HTR-8/SVneo (cell line): Measurements from ENCODE around the gene LAMA1.

Experiments
- DNase-seq: peaks from one replicate; pipeline ENCODE4 v3.0.0; 2011; ENCODE audit warnings: low spot score, mixed read lengths; ENCODE audit not compliant: insufficient read length
- FAIRE-seq: peaks from 2 replicates; lab custom pipeline; 2011; peaks lifted over from hg19 to GRCh38; lab: Jason Lieb, UNC

Gene LAMA1

DNA sequence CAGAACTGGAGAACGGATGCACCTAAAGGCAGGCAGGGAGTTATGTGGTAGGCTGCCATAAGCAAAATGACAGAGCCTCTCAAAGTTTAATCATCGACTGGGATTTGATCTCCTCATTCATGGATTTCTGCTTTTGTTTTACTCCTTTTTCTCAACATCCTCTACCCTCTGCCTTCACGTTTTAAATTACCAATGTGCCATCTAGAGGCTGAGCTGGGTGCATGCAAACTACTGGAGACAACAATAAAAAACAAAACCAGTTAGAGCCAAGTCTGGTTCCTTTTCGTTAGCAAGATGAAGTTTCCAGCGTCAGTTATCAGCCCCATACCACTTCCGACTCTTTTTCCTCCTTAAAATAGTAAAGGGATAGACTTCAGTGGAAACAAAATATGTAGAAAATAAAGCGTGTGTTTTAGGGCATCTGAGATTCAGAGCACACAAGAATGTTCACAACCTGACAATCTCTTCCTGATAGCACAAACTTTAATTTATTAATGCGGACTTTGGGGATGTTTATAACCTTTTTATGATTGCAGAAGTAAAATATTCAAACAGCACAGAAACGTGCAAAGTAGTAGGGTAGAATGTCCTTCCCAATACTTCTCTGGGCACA, 117.0 kb downstream of the LAMA1 start:
- DNase-seq (peak; percentile 13), FAIRE-seq (no peak)

DNA sequence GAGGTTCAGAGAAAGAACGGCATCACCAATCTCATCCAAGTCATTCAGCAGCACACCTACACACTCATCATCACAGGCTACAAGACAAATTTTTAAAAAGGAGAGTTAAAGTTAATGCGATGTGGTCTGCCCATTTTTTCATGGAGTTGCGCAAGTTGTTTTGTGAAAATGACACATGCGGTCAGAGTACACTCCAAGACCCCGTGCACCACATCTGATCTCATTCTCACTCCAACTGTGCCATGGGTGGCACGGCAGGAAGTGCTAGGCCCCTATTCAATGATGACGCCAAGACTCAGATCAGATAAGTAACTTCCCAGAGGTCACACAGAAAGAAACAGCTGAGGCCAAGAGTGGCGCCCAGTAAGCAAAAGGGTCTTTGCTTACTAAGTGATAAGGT, 119.8 kb downstream of the LAMA1 start:
- DNase-seq: no peak
- FAIRE-seq: peak; percentile 36

DNA sequence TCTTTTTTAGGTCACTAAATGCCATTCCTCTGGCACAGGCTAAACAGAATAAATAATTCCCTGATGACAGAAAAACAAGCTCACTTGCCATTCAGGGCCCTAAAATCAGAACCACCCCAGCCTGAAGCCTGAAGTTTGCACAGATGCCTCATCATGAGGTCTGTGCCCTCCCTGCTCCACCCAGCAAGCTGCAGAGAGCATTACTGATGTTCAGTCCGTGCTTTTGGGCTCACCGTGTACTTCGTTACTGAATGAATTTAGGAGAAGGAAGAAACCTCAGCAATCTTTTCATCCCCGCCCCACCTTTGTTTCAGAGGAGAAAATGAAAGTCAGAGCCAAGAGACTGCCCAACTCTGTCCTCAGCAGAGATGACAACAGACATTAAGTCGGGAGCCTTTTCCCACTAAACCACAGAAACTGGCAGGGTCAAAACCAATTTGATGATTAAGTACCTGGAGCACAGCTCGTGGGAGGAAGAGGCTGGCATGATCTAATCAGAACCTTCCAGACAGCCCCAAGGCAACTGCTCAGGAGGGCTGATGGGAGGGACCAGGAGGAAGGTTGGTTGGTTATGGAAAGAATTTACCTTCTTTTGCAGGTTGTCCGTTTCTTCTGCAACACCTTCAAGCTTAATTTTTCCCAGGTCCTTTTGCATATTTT, 122.7 kb downstream of the LAMA1 start:
- DNase-seq (peak; percentile 11), FAIRE-seq (no peak)

DNA sequence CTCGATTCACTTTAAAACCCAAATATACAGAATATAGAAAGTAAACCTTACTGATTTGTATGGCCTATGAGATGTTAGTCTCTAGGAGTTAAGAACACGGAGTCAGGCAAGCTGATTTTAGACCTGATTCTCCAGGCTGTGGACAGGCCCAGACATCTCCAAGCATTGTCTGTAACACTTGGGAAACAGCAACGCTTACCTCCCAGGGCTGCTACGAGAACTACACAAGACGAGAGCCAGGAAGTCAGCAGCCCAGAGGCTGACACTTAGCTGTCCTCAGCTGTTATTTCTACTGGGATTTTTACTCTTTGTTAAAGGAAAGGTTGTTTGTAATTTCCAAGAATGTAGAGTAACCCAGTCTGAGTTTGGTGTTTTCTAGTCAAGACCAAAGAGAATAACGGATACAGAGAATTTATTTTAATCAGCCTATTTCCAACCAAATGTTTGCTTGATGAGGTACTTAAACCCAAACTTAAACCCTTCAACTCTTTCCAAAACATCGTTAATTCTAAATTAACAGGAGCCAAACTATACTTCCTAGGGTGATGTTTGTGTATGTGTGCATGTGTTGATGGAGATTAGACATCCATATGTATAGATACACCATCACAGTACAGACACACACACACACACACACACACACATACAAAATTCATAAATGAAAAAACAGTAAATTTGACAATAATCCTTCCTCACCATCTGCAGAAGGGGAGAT, 123.4 kb downstream of the LAMA1 start:
- FAIRE-seq (no peak), DNase-seq (no peak)

DNA sequence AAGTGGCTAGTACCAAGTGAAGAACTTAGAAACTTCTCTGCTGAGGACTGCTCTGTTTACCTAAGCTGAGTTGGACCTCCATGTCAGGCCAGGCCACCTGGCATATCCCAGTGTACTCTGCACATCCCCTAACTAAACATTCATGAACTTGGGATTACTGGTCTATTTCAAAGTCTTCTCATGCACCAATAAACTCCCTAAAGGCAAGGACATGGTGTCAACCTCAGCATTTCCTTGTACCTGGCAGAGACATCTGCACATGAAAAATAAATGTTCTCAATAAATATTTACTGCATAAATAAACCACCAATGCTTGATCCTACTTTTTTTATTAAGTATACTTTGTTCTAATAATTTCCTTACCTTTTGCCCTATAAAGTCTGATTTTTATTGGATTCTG, 124.8 kb downstream of the LAMA1 start:
- DNase-seq (no peak), FAIRE-seq (no peak)

DNA sequence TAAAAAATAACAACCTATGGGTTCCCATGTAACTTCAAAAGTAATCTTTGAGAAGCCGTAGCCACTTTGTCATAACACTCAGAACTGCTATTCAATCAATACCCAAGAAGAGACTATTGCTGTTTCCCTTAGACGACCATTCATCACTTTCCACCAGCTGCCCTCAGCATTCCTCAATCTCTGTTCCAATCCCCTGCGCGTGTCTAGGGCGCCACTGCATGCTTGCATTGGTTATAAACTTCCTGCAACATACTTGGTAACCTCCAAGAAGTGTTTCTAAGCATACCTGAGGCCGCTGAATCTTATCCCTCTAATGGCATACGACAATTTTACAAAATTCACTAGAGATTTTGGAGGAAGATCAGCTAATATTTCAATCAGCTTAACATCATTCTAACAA, 134.2 kb downstream of the LAMA1 start:
- no peak for DNase-seq
- FAIRE-seq: no peak

DNA sequence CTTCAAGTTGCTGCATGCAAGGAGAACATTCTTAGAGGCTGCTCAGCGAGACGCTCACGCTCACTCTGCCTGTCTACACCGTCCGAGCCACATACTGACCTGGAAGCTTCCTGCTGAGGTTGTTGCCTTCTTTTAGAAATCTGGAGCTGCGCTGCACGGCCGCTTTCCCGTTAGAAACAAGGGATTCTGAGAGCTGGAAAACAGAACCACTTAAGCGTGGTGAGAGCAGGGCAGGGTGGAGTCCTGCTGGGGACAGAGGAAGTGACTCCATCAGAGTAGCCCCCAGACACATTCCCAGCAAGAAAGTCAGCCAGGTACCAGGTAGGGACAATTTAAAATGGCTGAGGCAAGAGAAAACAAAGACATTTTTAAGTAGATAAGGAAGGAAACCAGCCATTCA, 135.2 kb downstream of the LAMA1 start:
- DNase-seq (no peak), FAIRE-seq (no peak)

DNA sequence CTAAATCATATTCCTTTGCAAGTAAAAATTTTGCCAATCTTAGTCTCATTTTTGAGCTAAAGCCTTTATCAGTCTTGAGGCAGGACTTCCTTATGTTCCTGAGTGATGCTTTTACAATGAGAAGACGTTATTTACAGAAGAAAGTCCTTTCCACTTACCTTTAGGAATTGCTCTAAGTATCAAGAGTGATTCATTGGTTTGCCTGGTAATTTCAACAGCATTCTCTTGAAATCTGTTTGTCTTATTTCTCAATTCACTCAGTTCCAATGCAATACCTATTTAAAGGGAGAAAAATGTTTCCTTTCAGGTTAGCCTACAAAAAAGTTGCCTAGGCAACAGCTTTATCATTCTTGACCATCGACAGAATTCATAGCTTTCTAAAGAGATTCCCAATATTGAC, 137.2 kb downstream of the LAMA1 start:
- DNase-seq (no peak), FAIRE-seq (no peak)

DNA sequence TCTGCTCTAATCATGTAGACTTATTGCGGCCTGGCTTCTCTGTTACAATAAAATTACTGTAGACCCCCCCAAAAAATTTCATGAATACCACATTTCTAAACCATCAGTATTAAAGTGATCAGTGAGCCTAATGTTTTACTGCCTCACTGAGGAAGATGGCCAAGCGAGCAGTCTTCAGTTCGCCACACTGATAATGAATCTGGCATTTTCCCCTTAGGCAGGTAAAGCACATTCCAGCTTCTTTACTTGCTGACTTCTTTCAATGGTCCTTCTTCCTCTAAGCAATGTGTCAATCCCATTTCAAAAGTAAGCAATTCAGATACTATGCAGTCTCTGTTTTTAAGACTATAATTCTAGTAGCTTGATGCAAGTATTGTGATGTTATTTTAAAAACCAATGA, 137.6 kb downstream of the LAMA1 start:
- no peak for DNase-seq
- FAIRE-seq: no peak

DNA sequence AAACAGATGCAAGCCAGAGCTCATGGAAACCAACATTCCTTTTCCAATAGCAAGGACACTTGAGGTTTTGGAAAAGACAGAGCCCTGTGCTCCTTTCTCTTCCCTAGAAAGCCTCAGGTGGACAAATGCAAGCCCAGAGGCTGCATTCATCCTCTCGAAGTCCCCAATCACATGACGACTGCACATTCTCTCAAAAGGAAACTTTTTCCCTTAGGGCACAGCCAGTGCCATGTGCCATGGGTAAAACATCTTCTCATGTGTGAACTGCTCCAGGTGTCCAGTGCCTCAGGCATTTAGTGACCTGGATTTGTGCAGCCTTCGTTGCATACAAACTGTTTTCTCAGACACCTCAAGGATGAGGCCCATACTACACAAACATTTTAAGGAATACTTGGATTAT, 140.7 kb downstream of the LAMA1 start:
- DNase-seq: no peak
- FAIRE-seq: no peak

DNA sequence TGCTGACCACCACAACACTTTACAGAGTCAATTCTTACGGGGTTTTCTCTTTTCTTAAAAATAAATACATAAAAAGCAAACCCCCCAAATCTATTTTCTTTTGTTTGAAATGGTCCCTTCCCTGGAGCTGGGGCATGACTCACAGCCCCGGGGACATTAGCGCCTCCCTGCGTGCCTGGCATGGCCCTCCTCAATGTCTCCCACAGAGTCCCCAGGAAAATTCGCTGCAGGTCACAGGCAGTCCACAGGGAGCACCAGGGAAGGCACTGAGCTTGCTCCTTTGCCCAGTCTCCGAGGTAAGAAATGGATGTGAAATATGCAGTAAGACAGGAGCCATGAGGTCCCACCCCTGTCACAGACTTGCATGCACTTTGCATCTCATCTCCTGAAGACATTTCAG, 142.5 kb downstream of the LAMA1 start:
- FAIRE-seq: no peak
- no peak for DNase-seq

DNA sequence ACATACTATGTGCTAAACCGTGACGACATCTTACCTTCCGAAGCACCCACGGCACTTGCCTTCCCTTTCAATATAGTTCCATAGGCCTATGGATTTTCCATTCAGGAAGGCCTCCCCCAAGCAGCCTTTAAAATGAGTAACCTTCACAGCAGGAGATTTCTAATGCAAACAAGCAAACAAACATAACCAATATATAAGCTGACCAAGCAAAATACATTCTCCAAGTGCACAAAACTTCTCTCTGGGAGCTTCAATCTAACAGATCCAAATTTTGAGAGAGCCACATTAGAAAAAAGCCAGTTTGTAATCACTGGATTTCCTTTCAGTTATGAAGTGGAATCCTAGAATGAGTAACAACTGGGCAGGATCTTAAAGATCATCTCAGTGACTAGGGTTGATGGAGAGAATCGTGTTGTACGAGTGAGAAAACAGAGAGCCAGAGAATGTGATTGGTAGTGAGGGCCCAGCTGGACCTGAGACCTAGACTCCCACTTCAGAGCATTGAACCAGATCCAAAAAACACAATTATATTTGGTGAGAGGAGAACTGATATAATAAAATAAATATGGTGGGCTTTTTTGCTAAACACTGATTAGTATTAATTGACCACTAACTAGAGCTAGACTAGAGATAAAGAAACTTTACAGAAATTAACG, 145.6 kb downstream of the LAMA1 start:
- DNase-seq: no peak

DNA sequence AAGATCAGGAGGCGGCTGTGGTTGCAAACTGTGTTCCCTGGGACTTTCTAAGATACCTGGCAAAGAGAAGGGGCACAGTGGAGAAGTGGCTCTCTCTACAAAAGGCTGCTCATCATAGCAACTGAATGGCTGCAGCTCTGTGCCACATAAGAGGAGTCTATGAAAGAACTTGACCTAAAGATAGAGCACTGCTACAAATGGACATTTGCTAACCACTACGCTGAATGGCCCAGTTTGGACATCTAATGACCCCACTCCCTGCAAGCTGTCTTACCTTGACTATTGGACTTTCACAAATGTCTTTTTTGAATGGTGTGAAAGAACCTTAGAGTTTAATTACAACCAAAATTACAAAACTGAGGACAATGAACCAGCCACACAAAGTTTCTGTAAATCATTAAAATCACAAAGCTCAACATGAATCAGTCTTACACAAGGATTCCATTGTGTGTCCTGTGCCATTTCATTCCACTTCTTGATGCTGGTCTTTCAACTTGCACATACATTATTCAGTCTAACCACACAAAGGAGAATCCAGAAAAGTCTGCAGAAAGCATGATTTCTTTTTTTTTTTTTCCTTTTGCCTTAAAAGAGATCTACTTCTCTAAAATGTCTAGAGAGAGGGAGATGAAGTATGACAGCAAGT, 154.0 kb downstream of the LAMA1 start:
- FAIRE-seq (no peak), DNase-seq (no peak)

More for the DNA sequence above, 145.6 kb downstream of the LAMA1 start:
- no peak for FAIRE-seq

DNA sequence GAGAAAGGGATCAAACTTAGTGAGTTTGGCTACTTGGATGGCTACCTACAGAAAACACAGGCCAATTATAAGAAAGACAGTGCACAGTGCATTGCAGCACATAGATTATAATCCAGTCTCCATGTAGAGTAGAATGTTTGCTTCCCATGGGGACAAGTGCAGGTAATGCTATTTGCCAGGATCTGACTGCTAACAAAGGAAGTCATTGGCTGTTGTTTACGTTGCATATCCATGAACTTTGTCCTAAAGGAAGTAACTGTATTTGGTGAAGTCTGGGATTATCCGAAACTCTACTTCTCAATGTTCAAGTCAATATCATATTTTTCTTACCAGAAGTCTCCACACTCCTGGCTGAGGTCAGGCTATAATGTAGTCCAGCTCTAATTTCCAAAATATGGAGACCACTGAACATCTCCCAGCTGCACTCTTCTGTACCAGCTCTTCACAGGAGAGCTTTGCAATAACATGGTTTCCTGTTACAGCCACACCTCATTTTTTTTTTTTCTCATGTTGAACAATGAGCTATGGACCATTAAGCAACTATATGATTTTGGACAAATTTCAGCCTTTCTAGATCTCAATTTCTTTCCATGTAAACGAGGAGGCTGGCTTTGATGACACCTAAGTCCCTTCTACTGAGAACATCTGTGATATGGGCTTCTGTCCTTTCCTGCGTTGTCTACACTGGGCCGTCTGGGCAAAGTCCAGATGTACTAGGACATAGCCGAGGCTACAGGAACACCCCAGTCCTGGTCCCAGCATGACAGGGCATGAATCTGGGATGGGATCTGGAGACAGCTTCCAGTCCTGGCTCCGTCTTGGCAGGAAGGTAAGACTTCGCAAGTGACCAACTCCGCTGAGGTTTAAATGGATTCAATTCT, 154.8 kb downstream of the LAMA1 start:
- no peak for FAIRE-seq
- DNase-seq: no peak

DNA sequence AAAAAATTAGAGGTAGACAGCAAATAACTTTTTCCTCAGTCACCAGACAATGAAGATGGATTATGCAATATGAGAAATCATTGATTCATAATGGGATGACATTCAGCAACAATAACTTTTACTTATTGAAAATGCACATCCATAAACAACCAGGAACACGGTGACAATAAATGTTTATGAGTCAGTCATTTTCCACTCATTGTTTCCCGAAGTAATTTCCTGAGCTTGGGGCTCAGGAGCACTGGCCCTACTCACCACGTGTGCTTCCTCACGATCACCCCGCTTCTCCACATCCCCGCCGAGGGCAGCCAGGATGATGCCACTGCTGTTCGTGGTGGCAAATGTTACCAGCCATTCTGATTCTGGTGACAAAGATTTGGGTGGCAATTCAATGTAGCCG, 156.3 kb downstream of the LAMA1 start:
- FAIRE-seq (no peak), DNase-seq (no peak)

DNA sequence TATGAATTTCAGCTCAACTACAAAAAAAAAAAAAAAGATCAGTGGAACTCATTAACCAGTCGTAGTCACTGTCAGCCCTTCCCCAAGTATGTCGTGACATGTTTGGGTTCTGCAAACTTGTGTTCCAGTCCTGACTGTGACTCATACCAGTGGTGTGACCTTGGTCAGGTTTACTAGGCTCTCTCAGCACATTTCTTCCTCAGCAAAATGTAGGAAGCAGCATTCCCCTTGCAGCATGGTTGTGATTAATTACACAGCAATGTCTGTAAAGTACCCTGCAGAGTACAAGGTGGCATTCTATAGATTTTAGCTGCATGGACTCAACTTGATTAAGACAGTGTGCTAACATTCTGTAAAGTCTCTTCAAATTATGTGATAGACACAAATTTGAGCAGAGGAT, 156.9 kb downstream of the LAMA1 start:
- DNase-seq (peak; percentile 10), FAIRE-seq (peak; percentile 9)

DNA sequence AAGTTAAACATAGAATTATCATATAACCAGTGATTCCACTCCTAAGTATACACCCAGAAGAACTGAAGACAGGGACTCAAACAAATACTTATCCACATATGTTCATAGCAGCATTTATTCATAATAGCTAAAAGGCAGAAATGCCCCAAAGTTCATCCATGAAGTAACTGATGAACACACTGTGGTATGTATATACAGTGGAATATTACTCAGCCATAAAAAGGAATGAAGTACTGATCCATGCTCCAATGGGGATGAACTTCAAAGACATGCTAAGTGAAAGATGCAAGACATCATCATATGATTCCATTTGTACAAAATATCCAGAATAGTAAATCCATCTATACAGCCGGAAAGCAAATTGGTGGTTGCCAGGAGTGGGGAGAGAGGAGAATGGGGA, 157.5 kb downstream of the LAMA1 start:
- FAIRE-seq: no peak
- DNase-seq: no peak

DNA sequence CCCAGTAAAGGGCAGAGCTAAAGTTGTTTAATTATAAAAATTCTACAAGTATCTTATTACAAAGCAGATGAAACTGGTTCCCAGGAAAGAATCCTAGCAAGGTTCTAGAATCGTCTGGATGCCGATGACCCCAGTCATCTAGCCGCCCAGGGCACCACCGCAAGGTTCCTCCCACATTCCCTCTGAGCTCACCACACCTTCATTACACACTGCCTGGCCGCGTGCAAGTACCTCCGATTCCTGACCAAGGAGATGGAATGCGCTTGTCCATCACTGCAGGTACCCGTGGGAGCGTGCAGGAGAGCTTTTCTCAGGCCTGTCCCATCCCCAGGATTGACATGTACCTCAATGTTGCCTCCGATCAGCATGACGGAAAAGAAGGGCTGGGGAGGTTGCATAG, 158.5 kb downstream of the LAMA1 start:
- DNase-seq: no peak
- no peak for FAIRE-seq

DNA sequence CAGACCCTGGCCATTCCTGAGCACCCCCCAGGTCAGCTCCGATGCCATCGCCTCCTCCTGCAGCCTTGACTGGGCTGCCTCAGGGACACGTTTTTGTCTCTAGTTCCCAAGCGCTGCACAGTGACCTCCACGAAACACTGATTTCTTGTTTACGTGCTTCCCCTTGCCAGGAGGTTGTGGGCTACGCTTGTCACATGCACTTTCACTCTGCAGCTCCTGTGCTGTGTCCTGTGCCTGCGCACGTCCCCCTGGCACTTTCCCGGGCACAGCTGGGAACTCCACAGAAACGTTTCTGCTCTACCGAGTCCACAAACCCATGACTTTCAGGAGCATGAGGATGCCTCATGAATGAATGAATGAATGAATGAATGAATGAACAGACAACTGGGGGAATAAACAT, 160.6 kb downstream of the LAMA1 start:
- FAIRE-seq (no peak), DNase-seq (no peak)

DNA sequence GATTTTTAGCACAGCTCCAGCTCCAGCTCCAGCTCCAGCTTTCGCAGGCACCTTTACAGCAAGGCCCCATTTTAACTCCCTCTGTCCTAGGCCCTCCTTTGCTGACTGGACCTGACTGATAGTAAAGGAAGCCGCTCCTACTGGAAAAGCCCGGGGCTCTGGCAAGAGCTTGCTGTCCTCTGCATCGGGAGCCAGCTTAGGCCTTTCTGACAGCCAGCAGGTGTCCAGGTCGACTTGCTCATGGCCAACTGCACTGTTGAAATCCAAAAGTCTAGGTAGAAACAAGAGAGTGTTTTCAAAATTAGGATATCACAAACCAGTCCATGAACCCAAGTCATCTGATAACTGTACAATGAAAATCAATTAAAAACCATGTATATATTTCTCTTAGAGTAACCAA, 161.1 kb downstream of the LAMA1 start:
- no peak for DNase-seq
- FAIRE-seq: no peak
